K562 (cell line): ENCODE results near the gene PPP1R16B. TPM values are rescaled to one million over a fixed set of nuclear protein-coding genes. Genes with fewer than 3 reads are reported as not detected.
A peak's percentile ranks its signal among the peaks of the same experiment; 100 is the strongest.

ENCODE experiments used
- ATAC-seq: fragments of 200-7000 bp; cut with Tn5 transposase; 3 replicates; pipeline ENCODE4 v1.9.1; 2020; ENCODE audit warnings: moderate library complexity
- BruUV-seq: library from RNA; stranded (reverse); fragments of 400-500 nt; replicated peaks from 2 replicates; lab custom pipeline; 2021; lab: Mats Ljungman, UMichigan
- CTCF ChIA-PET: fragments of 300-600 bp; formaldehyde crosslinking; extraction: SDS; loops from one replicate; lab custom pipeline; 2021; ENCODE audit warnings: low intra/inter-chr PET ratio; lab: Yijun Ruan, JAX
- POLR2A ChIA-PET: fragments of 300-600, 350-650 bp; sonication (Branson Sonifier 250); formaldehyde crosslinking; extraction: SDS; loops from one replicate; lab custom pipeline; 2021; ENCODE audit warnings: antibody characterized with exemption, inconsistent platforms; lab: Yijun Ruan, JAX
- DNase-seq, 4 experiments: peaks; one replicate each; pipeline versions ENCODE4 v3.0.0 to v3.0.0-alpha.2; 2011 to 2018; ENCODE audit warnings: low spot score in 3 of 4, mixed read lengths in 3 of 4; ENCODE audit errors: extremely low read depth in 1 of 4
- FAIRE-seq: peaks from 2 replicates; lab custom pipeline; 2011; peaks lifted over from hg19 to GRCh38; lab: Jason Lieb, UNC
- H2AFZ ChIP-seq: 2 replicates; pipeline ENCODE4 v1.6.0; 2011; ENCODE audit warnings: low read depth, low read length, control low read depth, inconsistent platforms
- H3K27ac ChIP-seq: fragments of 200-600 bp; 3 replicates; pipeline ENCODE4 v1.8.0; 2011; ENCODE audit warnings: low read depth, mild to moderate bottlenecking, control low read depth, inconsistent platforms, low read length, moderate library complexity, mixed read lengths; ENCODE audit errors: extremely low read depth
- H3K27me3 ChIP-seq, 2 experiments: fragments of 300-600 bp in 1 of 2; 2 replicates in 1 of 2; 3 replicates in 1 of 2; pipeline versions ENCODE4 v1.6.0 to v1.8.0; 2011; ENCODE audit warnings: inconsistent platforms in 2 of 2, low read length in 2 of 2, mild to moderate bottlenecking in 1 of 2, mixed read lengths in 1 of 2, moderate library complexity in 1 of 2; ENCODE audit not compliant: control insufficient read depth in 2 of 2, insufficient read depth in 2 of 2
- H3K36me3 ChIP-seq: fragments of 300-600 bp; 3 replicates; pipeline ENCODE4 v1.8.0; 2011; ENCODE audit warnings: mild to moderate bottlenecking, low read length, inconsistent platforms; ENCODE audit not compliant: control insufficient read depth, insufficient read depth
- H3K4me1 ChIP-seq, 2 experiments: fragments of 200-600 bp in 1 of 2; replicated peaks in 1 of 2; 2 replicates in 1 of 2; 3 replicates in 1 of 2; pipeline versions ENCODE4 v1.5.1 to v1.8.0; 2011; ENCODE audit warnings: inconsistent platforms in 2 of 2, low read length in 2 of 2, mild to moderate bottlenecking in 1 of 2, mixed read lengths in 1 of 2, moderate library complexity in 1 of 2; ENCODE audit not compliant: control insufficient read depth in 2 of 2, insufficient read depth in 2 of 2
- H3K4me2 ChIP-seq: 2 replicates; pipeline ENCODE4 v1.6.1; 2011; ENCODE audit warnings: low read length, control low read depth, inconsistent platforms, mixed read lengths; ENCODE audit not compliant: insufficient read depth
- H3K4me3 ChIP-seq: fragments of 200-600 bp; sonication (generic), shearing (Covaris generic); 2 replicates; pipeline ENCODE4 v1.5.1; 2016; ENCODE audit warnings: control low read depth, inconsistent platforms
- H3K79me2 ChIP-seq: fragments of 200-600 bp; 3 replicates; pipeline ENCODE4 v1.8.0; 2011; ENCODE audit warnings: low read length, inconsistent platforms; ENCODE audit not compliant: control insufficient read depth, insufficient read depth
- H3K9ac ChIP-seq, 2 experiments: 2 replicates each; pipeline versions ENCODE4 v1.6.0 to v1.6.1; 2011; ENCODE audit warnings: low read depth in 2 of 2, low read length in 2 of 2, control low read depth in 1 of 2, inconsistent platforms in 1 of 2, mild to moderate bottlenecking in 1 of 2, mixed read lengths in 1 of 2; ENCODE audit not compliant: insufficient read depth in 1 of 2
- H3K9me1 ChIP-seq: one replicate; pipeline ENCODE4 v1.6.0; 2011; ENCODE audit warnings: inconsistent platforms, mild to moderate bottlenecking, low read length, moderate library complexity; ENCODE audit not compliant: control insufficient read depth, insufficient read depth
- H3K9me3 ChIP-seq: replicated peaks from 2 replicates; pipeline ENCODE4 v1.5.1; 2011; ENCODE audit warnings: low read depth, low read length, inconsistent platforms; ENCODE audit not compliant: control insufficient read depth, insufficient read depth
- H4K20me1 ChIP-seq: replicated peaks from 2 replicates; pipeline ENCODE4 v1.6.1; 2011; ENCODE audit warnings: low read length, inconsistent platforms, mixed read lengths; ENCODE audit not compliant: control insufficient read depth, insufficient read depth
- ARNT ChIP-seq, 2 experiments: fragments of 450-650 bp; IDR thresholded peaks; 2 replicates each; pipeline ENCODE4 v1.6.1; 2016; ENCODE audit warnings: mild to moderate bottlenecking in 1 of 2
- ATF1 ChIP-seq, 2 experiments: fragments of 450-650 bp in 1 of 2; IDR thresholded peaks; 2 replicates each; pipeline ENCODE4 v1.6.1; 2016; ENCODE audit warnings: missing compliant biosample characterization in 1 of 2, missing genetic modification characterization in 1 of 2
- DLX4 ChIP-seq: fragments of 250-450 bp; sonication (Bioruptor Pico); IDR thresholded peaks from 2 replicates; pipeline ENCODE4 v1.6.1; 2021; ENCODE audit warnings: mild to moderate bottlenecking
- JUND ChIP-seq, 2 experiments: IDR thresholded peaks; 2 replicates in 1 of 2; 3 replicates in 1 of 2; pipeline ENCODE4 v1.6.1; 2011; ENCODE audit warnings: borderline replicate concordance in 2 of 2, low read depth in 2 of 2, low read length in 2 of 2, improper control_type of control experiment in 1 of 2, missing biosample characterization in 1 of 2, missing genetic modification characterization in 1 of 2, missing genetic modification reagents in 1 of 2
- MYNN ChIP-seq, 2 experiments: sonication (generic); formaldehyde crosslinking in 1 of 2; IDR thresholded peaks; 2 replicates each; pipeline versions ENCODE4 v1.5.0 to v1.6.1; 2016 to 2020; ENCODE audit warnings: antibody characterized with exemption in 1 of 2, missing genetic modification reagents in 1 of 2
- RAD21 ChIP-seq, 2 experiments: fragments of 250-450 bp in 1 of 2; fragments of 450-650 bp in 1 of 2; sonication (Bioruptor Pico) in 1 of 2; formaldehyde crosslinking in 1 of 2; IDR thresholded peaks in 1 of 2; conservative IDR thresholded peaks in 1 of 2; 2 replicates each; pipeline versions ENCODE4 v1.4.0 to v1.8.0; 2020 to 2022; ENCODE audit warnings: mild to moderate bottlenecking in 2 of 2, moderate library complexity in 1 of 2
- RBM22 ChIP-seq: fragments of 200-400 bp; formaldehyde crosslinking; IDR thresholded peaks from 2 replicates; pipeline ENCODE4 v1.6.1; 2018; ENCODE audit warnings: low read length, low read depth; ENCODE audit not compliant: poor library complexity, severe bottlenecking
- RCOR1 ChIP-seq, 2 experiments: IDR thresholded peaks; 2 replicates each; pipeline ENCODE4 v1.6.1; 2012; ENCODE audit warnings: low read depth in 2 of 2, low read length in 2 of 2, borderline replicate concordance in 1 of 2, improper control_type of control experiment in 1 of 2
- SMAD1 ChIP-seq: fragments of 150-350 bp; IDR thresholded peaks from 2 replicates; pipeline ENCODE4 v1.6.1; 2014; ENCODE audit warnings: low read length, low read depth; ENCODE audit not compliant: partially characterized antibody
- ZNF561 ChIP-seq: fragments of 450-650 bp; formaldehyde crosslinking; conservative IDR thresholded peaks from 2 replicates; pipeline ENCODE4 v1.4.0; 2020; ENCODE audit warnings: mild to moderate bottlenecking, moderate library complexity
- ZZZ3 ChIP-seq: fragments of 450-650 bp; IDR thresholded peaks from 2 replicates; pipeline ENCODE4 v1.6.1; 2016; ENCODE audit warnings: antibody characterized with exemption, mild to moderate bottlenecking, moderate library complexity
- WGBS: fragments of 100-300 bp; shearing (Covaris generic); methylation state at CpG from one replicate; pipeline ENCODE4 v1.1.6; 2016; ENCODE audit warnings: low coverage, mixed read lengths; ENCODE audit not compliant: insufficient coverage; ENCODE audit errors: missing lambda C conversion rate; 5-methylcytosine and 5-hydroxymethylcytosine counted together
- in situ Hi-C: fragments of 300-500 bp; cut with MboI; formaldehyde crosslinking; loops from 4 replicates; pipeline ENCODE4 v1.15.0; 2018; ENCODE audit warnings: inconsistent platforms, mixed read lengths
- intact Hi-C: fragments of 100-400 bp; cut with micrococcal nuclease; formaldehyde crosslinking; loops from 2 replicates; pipeline ENCODE4 v1.14.2; 2022
- polyA plus RNA-seq, 8 experiments: library from polyadenylated mRNA; depleted of rRNA in 4 of 8; stranded (reverse) in 5 of 8; unstranded in 3 of 8; fragments of >200 nt; fragmentation: Nextera tagmentation in 2 of 8; fragmentation: Illumina TruSeq in 1 of 8; extraction: Ambion mirVana in 2 of 8; extraction: Trizol in 1 of 8; gene quantifications; 2 replicates each; pipeline versions ENCODE4 v1.2.1 to v1.2.3, GENCODE V29; 2011 to 2014; ENCODE audit warnings: inconsistent platforms in 1 of 8, missing spikeins in 1 of 8
- total RNA-seq, 7 experiments: library from RNA; depleted of rRNA in 6 of 7; stranded (reverse); fragments of >200 nt in 6 of 7; fragmentation: Illumina TruSeq in 2 of 7; extraction: Trizol in 2 of 7; gene quantifications; 2 replicates each; pipeline versions ENCODE4 v1.2.1 to v1.2.3, GENCODE V29; 2011 to 2021; ENCODE audit warnings: low replicate concordance in 1 of 7
- TF ChIP-seq, protein P1 (sequence below), 2 experiments: fragments of 450-650 bp in 1 of 2; sonication (generic) in 1 of 2; formaldehyde crosslinking in 1 of 2; IDR thresholded peaks in 1 of 2; conservative IDR thresholded peaks in 1 of 2; 2 replicates each; pipeline versions ENCODE4 v1.6.1 to v1.8.1; 2016 to 2023; ENCODE audit warnings: mild to moderate bottlenecking in 2 of 2, moderate library complexity in 2 of 2, inconsistent platforms in 1 of 2, missing genetic modification reagents in 1 of 2
- TF ChIP-seq, protein P2 (sequence below), 3 experiments: IDR thresholded peaks in 2 of 3; conservative IDR thresholded peaks in 1 of 3; 2 replicates each; pipeline ENCODE4 v1.5.1; 2011 to 2012; ENCODE audit warnings: low read length in 3 of 3, mild to moderate bottlenecking in 3 of 3, control low read depth in 2 of 3, improper control_type of control experiment in 1 of 3, inconsistent platforms in 1 of 3, low read depth in 1 of 3, mixed read lengths in 1 of 3, moderate library complexity in 1 of 3; ENCODE audit not compliant: insufficient read depth in 2 of 3
- TF ChIP-seq, protein P3 (sequence below): fragments of 250-450 bp; sonication (Bioruptor Pico); IDR thresholded peaks from 2 replicates; pipeline ENCODE4 v1.5.0; 2021

PPP1R16B gene
- total and polyA plus RNA-seq, 9 of the 15 experiments (the other 6 are each of a cell fraction or from before 2014, with no cell fraction given) = 1.5 to 11.5 (median 6.8) TPM

- no peaks in the 10 kb centered on the region for H3K36me3 ChIP-seq
- H4K20me1 ChIP-seq = no peaks in the 10 kb centered on the region
- peak overlapping the region; percentile 53; the same call in 1 of the 2 replicates for H2AFZ ChIP-seq
- no peaks in the 10 kb centered on the region for H3K9me1 ChIP-seq
- ATAC-seq (peak; percentile 94), DNase-seq (peak; percentile 61 to 79 (median 74)), FAIRE-seq (peak; percentile 88)
- in situ Hi-C loops (no loop called here), intact Hi-C loops (loop anchor here (5.0 kb wide), 1 partner anchor 102 kb away; no protein-coding TSS in a partner anchor)
- no peaks in the 10 kb centered on the region for H3K27me3 ChIP-seq
- no peak overlapping the region for H3K9ac ChIP-seq
- H3K4me2 ChIP-seq = no peak overlapping the region
- H3K4me3 ChIP-seq = no peak overlapping the region
- ChIA-PET POLR2A (interaction anchor here (0.5 to 0.6 kb wide), 2 partner anchors 65 to 259 kb away, joined by 3 read pairs; no protein-coding TSS in a partner anchor), CTCF (interaction anchor here (1.1 to 1.5 kb wide), 3 partner anchors 103 to 144 kb away, joined by 3 to 8 read pairs (median 7); no protein-coding TSS in a partner anchor)
- H3K9me3 ChIP-seq = no peaks in the 10 kb centered on the region
- H3K4me1 ChIP-seq = no peaks in the 10 kb centered on the region
- no peak overlapping the region for H3K27ac ChIP-seq
- 18% methylated on average over 15 of the region's 16 CpGs for WGBS
- no TSS peak for BruUV-seq
- H3K79me2 ChIP-seq = no peaks in the 10 kb centered on the region
- TF ChIP-seq RCOR1 (IDR thresholded peaks at IDR 0.05; ENCODE audit: borderline replicate concordance in 1 of 2, low read depth in 2 of 2, low read length in 2 of 2) (0 out of 4 replicates have a peak, but pooled peaks of 1 of the 2 experiments have one; percentile 4), ZNF561 (CRISPR knock-in tag) (no peak), ATF1 (CRISPR knock-in tag; IDR thresholded peaks at IDR 0.05) (no peak), ATF1 (tag; IDR thresholded peaks at IDR 0.05) (0 out of 2 replicates have a peak, but pooled peaks have one; percentile 9), RBM22 (no peak), ZZZ3 (no peak), DLX4 (CRISPR knock-in tag) (no peak), MYNN (IDR thresholded peaks at IDR 0.05) (no peak), MYNN (CRISPR knock-in tag; IDR thresholded peaks at IDR 0.05) (no peak), SMAD1 (no peak), ARNT (IDR thresholded peaks at IDR 0.05) (no peak), RAD21 (CRISPR knock-in tag; conservative IDR thresholded peaks at IDR 0.05 in 1 of 2, IDR thresholded peaks at IDR 0.05 in 1 of 2) (peak; percentile 47 to 75), JUND (IDR thresholded peaks at IDR 0.05; ENCODE audit: borderline replicate concordance, low read depth, low read length) (0 out of 2 replicates have a peak, but pooled peaks have one; percentile 3), JUND (tag; IDR thresholded peaks at IDR 0.05; ENCODE audit: borderline replicate concordance, low read depth, low read length) (no peak)
- TF ChIP-seq, protein P1, sequence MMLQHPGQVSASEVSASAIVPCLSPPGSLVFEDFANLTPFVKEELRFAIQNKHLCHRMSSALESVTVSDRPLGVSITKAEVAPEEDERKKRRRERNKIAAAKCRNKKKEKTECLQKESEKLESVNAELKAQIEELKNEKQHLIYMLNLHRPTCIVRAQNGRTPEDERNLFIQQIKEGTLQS (IDR thresholded peaks at IDR 0.05) = peak; percentile 77
- TF ChIP-seq, protein P1 (CRISPR knock-in tag; conservative IDR thresholded peaks at IDR 0.05) = no peak
- TF ChIP-seq, protein P2, sequence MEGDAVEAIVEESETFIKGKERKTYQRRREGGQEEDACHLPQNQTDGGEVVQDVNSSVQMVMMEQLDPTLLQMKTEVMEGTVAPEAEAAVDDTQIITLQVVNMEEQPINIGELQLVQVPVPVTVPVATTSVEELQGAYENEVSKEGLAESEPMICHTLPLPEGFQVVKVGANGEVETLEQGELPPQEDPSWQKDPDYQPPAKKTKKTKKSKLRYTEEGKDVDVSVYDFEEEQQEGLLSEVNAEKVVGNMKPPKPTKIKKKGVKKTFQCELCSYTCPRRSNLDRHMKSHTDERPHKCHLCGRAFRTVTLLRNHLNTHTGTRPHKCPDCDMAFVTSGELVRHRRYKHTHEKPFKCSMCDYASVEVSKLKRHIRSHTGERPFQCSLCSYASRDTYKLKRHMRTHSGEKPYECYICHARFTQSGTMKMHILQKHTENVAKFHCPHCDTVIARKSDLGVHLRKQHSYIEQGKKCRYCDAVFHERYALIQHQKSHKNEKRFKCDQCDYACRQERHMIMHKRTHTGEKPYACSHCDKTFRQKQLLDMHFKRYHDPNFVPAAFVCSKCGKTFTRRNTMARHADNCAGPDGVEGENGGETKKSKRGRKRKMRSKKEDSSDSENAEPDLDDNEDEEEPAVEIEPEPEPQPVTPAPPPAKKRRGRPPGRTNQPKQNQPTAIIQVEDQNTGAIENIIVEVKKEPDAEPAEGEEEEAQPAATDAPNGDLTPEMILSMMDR (IDR thresholded peaks at IDR 0.05 in 2 of 3, conservative IDR thresholded peaks at IDR 0.05 in 1 of 3; ENCODE audit: insufficient read depth in 2 of 3, low read depth in 1 of 3, low read length in 3 of 3) = peak; percentile 71 to 86 (median 82)
- TF ChIP-seq, protein P3, sequence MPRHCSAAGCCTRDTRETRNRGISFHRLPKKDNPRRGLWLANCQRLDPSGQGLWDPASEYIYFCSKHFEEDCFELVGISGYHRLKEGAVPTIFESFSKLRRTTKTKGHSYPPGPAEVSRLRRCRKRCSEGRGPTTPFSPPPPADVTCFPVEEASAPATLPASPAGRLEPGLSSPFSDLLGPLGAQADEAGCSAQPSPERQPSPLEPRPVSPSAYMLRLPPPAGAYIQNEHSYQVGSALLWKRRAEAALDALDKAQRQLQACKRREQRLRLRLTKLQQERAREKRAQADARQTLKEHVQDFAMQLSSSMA = no peak
Measured at GRCh38 chr20:38790200-38791053, 15.1 kb upstream of the PPP1R16B start.
